MCF 10A (cell line): ENCODE measurements around the gene FKBP5. TPM values are rescaled to one million over a fixed set of nuclear protein-coding genes. Genes with fewer than 3 reads are reported as not detected.

ENCODE experiments used
- BruUV-seq: library from RNA; stranded (reverse); fragments of 400-500 nt; replicated peaks from 2 replicates; lab custom pipeline; 2021; lab: Mats Ljungman, UMichigan
- CTCF ChIA-PET: fragments of 300-600 bp; sonication (Branson Sonifier 250); formaldehyde crosslinking; extraction: SDS; loops from one replicate; lab custom pipeline; 2021; ENCODE audit warnings: antibody characterized with exemption, inconsistent platforms; lab: Yijun Ruan, JAX
- POLR2A ChIA-PET: fragments of 300-600, 350-650 bp; sonication (Branson Sonifier 250); formaldehyde crosslinking; extraction: SDS; loops from one replicate; lab custom pipeline; 2020; ENCODE audit warnings: antibody characterized with exemption, inconsistent platforms; lab: Yijun Ruan, JAX
- DNase-seq: peaks from one replicate; pipeline ENCODE4 v3.0.0-alpha.2; 2018; ENCODE audit not compliant: unreplicated experiment
- H3K27ac Mint-ChIP-seq: one replicate; pipeline ENCODE4 v1.8.0; 2022; ENCODE audit warnings: mild to moderate bottlenecking, low read depth, mixed read lengths; ENCODE audit not compliant: unreplicated experiment
- H3K27me3 Mint-ChIP-seq: one replicate; pipeline ENCODE4 v1.8.0; 2022; ENCODE audit warnings: mixed read lengths; ENCODE audit not compliant: insufficient read depth, unreplicated experiment
- H3K36me3 Mint-ChIP-seq: one replicate; pipeline ENCODE4 v1.8.0; 2022; ENCODE audit warnings: mild to moderate bottlenecking, moderate library complexity, mixed read lengths; ENCODE audit not compliant: insufficient read depth, unreplicated experiment
- H3K4me1 Mint-ChIP-seq: one replicate; pipeline ENCODE4 v1.8.0; 2022; ENCODE audit warnings: mixed read lengths; ENCODE audit not compliant: insufficient read depth, unreplicated experiment
- H3K4me3 Mint-ChIP-seq: one replicate; pipeline ENCODE4 v1.8.0; 2022; ENCODE audit warnings: mild to moderate bottlenecking, moderate library complexity, mixed read lengths; ENCODE audit not compliant: unreplicated experiment
- H3K9me3 Mint-ChIP-seq: one replicate; pipeline ENCODE4 v1.8.0; 2022; ENCODE audit warnings: mixed read lengths; ENCODE audit not compliant: unreplicated experiment
- intact Hi-C: fragments of 100-400 bp; cut with micrococcal nuclease; formaldehyde crosslinking; loops from 2 replicates; pipeline ENCODE4 v1.14.1; 2022
- total RNA-seq: library from RNA; stranded (reverse); gene quantifications from 2 replicates; pipeline ENCODE4 v1.2.3, GENCODE V29; 2022
- TF ChIP-seq, protein P1 (sequence below): fragments of 200-600 bp; IDR thresholded peaks from one replicate; pipeline ENCODE4 v1.8.0; 2022; ENCODE audit warnings: antibody characterized with exemption, mild to moderate bottlenecking; ENCODE audit not compliant: unreplicated experiment

The FKBP5 gene
- total RNA-seq, 1 experiment from 2014 or later, result 387 TPM

DNA sequence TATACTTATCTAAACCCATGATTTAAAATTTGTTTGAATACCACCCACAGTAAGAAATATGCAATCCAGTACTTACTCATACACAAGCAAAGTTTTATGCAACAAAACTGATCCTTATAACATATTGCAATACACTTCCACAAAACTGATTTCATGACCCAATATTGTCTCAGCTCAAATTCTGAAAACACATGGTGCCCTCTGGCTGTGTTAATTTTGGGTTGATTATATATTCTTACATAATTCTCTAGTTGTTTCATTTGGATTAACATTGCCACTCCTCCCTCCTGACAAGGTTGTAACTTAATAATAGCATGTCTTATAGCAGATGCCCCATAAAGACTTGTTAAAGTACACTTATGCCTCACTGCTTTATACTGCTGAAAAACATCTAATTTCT is 103.1 kb downstream of the FKBP5 start:
- POLR2A ChIA-PET, result interaction anchor here (0.8 to 4.3 kb wide), 9 partner anchors 9 to 151 kb away, joined by 4 to 43 read pairs (median 6); partner anchors contain the start of gene ARMC12
- CTCF ChIA-PET, result interaction anchor here (1.9 to 8.6 kb wide), 2 partner anchors 148 to 152 kb away, joined by 5 to 56 read pairs; partner anchors contain the start of gene ARMC12
- no peaks in the 10 kb centered on the region for H3K9me3 Mint-ChIP-seq

DNA sequence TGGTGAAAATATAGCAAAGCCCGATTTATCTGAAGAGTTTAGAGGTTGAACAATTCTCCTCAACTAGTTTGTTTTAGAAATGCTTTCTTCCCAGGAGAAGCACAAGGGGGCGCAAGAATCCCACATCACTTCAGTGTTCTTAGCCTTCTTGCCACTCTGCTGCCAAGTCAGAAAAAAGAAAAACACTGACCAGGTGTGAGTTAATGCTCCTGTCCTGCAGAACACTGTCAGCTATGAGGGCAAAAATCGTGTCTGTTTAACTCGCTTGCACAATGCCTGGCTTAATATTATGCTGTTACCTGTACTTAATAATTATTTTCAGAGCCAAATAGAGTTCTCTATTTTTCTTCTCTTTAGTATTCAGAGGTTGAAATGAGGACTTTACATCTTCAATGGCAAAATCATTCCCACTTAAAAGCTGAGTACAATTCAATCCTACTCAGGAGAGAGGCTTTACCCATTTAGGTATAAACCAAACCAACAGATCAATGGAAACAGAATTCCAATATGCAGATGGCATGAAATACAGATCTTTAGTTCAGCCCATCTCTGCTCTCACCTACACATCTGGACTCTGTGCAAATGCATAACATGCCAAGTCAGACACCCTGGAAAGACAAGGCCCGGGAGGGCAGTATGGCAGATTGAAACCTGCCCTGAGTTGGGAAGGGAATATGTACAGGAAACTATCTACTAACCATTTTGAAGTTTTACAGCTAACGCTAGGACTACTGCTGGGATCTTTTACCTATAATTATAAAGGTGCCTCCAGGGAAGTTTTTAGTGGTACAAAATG is 104.6 kb downstream of the FKBP5 start:
- Mint-ChIP-seq H3K27ac (peak overlapping the region; percentile 75), H3K4me1 (peaks cover 40% of the 10 kb centered on the region), H3K27me3 (no peaks in the 10 kb centered on the region), H3K9me3 (no peaks in the 10 kb centered on the region), H3K4me3 (no peak overlapping the region), H3K36me3 (peaks cover 100% of the 10 kb centered on the region)
- ChIA-PET POLR2A (interaction anchor here (0.7 to 4.3 kb wide), 13 partner anchors 10 to 152 kb away, joined by 3 to 43 read pairs (median 4); partner anchors contain the start of gene ARMC12), CTCF (interaction anchor here (0.6 to 8.6 kb wide), 14 partner anchors 11 to 153 kb away, joined by 3 to 56 read pairs (median 4); partner anchors contain the start of gene ARMC12)
- BruUV-seq, result no TSS peak
- DNase-seq, result peak; percentile 82
- intact Hi-C loops, result loop anchor here (1.0 to 10.0 kb wide), 6 partner anchors 19 to 289 kb away; partner anchors contain the start of genes ARMC12 and DEF6
- TF ChIP-seq, protein P1, sequence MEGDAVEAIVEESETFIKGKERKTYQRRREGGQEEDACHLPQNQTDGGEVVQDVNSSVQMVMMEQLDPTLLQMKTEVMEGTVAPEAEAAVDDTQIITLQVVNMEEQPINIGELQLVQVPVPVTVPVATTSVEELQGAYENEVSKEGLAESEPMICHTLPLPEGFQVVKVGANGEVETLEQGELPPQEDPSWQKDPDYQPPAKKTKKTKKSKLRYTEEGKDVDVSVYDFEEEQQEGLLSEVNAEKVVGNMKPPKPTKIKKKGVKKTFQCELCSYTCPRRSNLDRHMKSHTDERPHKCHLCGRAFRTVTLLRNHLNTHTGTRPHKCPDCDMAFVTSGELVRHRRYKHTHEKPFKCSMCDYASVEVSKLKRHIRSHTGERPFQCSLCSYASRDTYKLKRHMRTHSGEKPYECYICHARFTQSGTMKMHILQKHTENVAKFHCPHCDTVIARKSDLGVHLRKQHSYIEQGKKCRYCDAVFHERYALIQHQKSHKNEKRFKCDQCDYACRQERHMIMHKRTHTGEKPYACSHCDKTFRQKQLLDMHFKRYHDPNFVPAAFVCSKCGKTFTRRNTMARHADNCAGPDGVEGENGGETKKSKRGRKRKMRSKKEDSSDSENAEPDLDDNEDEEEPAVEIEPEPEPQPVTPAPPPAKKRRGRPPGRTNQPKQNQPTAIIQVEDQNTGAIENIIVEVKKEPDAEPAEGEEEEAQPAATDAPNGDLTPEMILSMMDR, result peak; percentile 65

More for the DNA sequence above, 103.1 kb downstream of the FKBP5 start:
- H3K4me3 Mint-ChIP-seq, result peak overlapping the region; percentile 10
- H3K27me3 Mint-ChIP-seq, result no peaks in the 10 kb centered on the region
- DNase-seq, result no peak
- intact Hi-C loops, result loop anchor here (2.0 to 10.0 kb wide), 2 partner anchors 17 to 291 kb away; partner anchors contain the start of gene DEF6
- H3K36me3 Mint-ChIP-seq, result peaks cover 100% of the 10 kb centered on the region
- BruUV-seq, result TSS peak; percentile 1
- TF ChIP-seq, protein P1, result no peak
- peaks cover 55% of the 10 kb centered on the region for H3K4me1 Mint-ChIP-seq
- H3K27ac Mint-ChIP-seq, result peak overlapping the region; percentile 64

GRCh38 chr6:35582315-35582714 is 106.4 kb downstream of the FKBP5 start:
- TF ChIP-seq, protein P1, result no peak
- peaks cover 36% of the 10 kb centered on the region for H3K4me1 Mint-ChIP-seq
- H3K4me3 Mint-ChIP-seq, result no peak overlapping the region
- H3K27me3 Mint-ChIP-seq, result no peaks in the 10 kb centered on the region
- ChIA-PET CTCF (interaction anchor here (0.7 to 8.6 kb wide), 5 partner anchors 9 to 155 kb away, joined by 3 to 56 read pairs (median 5); partner anchors contain the start of gene ARMC12), POLR2A (interaction anchor here (0.5 to 4.3 kb wide), 4 partner anchors 15 to 128 kb away, joined by 3 to 43 read pairs (median 6); no protein-coding TSS in a partner anchor)
- no TSS peak for BruUV-seq
- H3K27ac Mint-ChIP-seq, result peak overlapping the region; percentile 16
- peaks cover 100% of the 10 kb centered on the region for H3K36me3 Mint-ChIP-seq
- intact Hi-C loops, result loop anchor here (10.0 kb wide), 1 partner anchor 288 kb away; the partner anchor contains the start of gene DEF6
- H3K9me3 Mint-ChIP-seq, result no peaks in the 10 kb centered on the region
- DNase-seq, result no peak
